Measurements from ENCODE around the gene MSL1. TPM values are rescaled to one million over a fixed set of nuclear protein-coding genes. Genes with fewer than 3 reads are reported as not detected.

MSL1 gene
- total RNA-seq, 2 donors from 2014 or later: 77.0 to 81.0 TPM

DNA sequence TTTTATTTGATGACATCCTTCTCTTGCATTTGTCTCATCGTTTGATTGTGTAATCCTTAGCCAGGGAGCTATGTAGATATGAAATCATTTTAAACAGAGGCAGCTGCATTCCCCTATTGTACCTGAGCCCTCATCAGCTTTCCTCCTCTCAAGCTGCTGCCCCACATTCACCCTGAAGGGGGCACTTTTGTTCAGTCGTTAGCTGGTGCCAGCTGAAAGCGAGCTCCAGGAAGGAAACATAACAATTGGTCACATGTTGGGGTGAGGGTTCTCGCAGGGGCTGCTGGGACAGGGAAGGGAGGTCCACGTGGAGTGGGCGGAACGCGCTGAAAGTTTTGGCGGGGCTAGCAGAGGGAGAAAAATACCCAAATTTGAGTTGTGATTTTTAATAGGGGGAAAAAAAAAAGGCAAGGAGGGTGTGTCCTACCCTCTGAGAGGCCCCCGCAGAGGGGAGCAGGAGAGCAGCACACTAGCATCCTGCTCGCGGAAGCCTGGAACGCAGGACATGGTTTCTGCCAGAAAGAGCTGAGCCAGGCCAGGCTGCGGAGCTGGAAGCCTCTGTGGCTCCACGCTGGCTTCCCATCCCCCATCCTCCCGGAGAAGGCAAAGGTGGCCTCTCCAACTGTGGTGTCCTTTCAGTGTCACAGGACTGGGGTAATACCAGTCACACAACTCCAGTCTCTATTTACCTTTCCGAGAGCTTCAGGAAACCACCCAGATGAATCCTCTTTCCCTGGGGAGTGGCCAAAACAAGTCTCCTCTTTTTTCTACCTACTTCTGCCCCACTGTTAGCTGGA lies 8.5 kb upstream of the MSL1 start:
- Histone ChIP-seq H3K36me3 (no peaks in the 10 kb centered on the region), H3K4me3 (peak overlapping the region; percentile 36), H3K27ac (peak overlapping the region; percentile 93), H3K9ac (ENCODE audit: low read depth in 2 of 2, low read length in 2 of 2) (peak overlapping the region; percentile 58 to 66), H3K4me1 (peaks cover 37% of the 10 kb centered on the region), H3K9me3 (no peaks in the 10 kb centered on the region), H3K27me3 (no peaks in the 10 kb centered on the region)
- peak; percentile 98 for DNase-seq
- intact Hi-C loops (cut with DNase I): loop anchor here (5.0 kb wide), 2 partner anchors 51 to 54 kb away; partner anchors contain the start of gene THRA
- TF ChIP-seq, protein P1, sequence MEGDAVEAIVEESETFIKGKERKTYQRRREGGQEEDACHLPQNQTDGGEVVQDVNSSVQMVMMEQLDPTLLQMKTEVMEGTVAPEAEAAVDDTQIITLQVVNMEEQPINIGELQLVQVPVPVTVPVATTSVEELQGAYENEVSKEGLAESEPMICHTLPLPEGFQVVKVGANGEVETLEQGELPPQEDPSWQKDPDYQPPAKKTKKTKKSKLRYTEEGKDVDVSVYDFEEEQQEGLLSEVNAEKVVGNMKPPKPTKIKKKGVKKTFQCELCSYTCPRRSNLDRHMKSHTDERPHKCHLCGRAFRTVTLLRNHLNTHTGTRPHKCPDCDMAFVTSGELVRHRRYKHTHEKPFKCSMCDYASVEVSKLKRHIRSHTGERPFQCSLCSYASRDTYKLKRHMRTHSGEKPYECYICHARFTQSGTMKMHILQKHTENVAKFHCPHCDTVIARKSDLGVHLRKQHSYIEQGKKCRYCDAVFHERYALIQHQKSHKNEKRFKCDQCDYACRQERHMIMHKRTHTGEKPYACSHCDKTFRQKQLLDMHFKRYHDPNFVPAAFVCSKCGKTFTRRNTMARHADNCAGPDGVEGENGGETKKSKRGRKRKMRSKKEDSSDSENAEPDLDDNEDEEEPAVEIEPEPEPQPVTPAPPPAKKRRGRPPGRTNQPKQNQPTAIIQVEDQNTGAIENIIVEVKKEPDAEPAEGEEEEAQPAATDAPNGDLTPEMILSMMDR (IDR thresholded peaks at IDR 0.05): peak; percentile 76

DNA sequence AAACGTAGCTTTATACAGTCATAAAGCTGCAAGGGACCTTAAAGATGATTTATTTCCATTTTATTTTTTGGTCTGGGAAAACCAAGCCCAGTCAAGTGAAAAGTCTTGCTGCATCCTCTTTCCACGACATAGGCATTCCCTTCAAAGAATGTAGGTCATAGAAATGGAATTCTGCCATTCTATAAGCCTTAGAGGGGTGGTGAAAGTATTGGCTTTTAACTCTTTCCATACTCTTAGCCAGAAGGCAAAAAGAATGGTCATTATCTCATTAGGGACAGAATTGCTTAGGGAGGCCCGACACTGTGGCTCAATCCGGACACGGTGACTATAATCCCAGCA lies 7.9 kb upstream of the MSL1 start:
- intact Hi-C loops (cut with DNase I): loop anchor here (5.0 kb wide), 2 partner anchors 52 to 53 kb away; partner anchors contain the start of gene THRA
- peak overlapping the region; percentile 57 to 66 for H3K9ac ChIP-seq (ENCODE audit: low read depth in 2 of 2, low read length in 2 of 2)

DNA sequence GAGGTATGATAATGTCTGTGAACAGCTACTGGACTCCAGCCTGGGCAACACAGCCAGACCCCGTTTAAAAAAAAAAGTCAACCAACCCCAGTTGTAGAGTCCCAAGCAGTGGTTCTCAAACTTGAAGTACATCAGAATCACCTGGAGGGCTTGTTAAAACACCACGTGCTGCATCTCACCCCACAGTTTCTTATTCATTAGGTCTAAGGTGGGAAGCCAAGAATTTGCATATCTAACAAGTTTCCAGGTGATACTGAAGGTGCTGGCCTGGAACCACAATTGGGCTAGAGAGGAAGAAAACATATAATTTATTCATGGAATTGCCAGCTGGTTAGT lies 6.7 kb upstream of the MSL1 start:
- H3K36me3 ChIP-seq: no peaks in the 10 kb centered on the region
- TF ChIP-seq, protein P1 (IDR thresholded peaks at IDR 0.05): no peak
- H3K4me3 ChIP-seq: no peak overlapping the region
- H3K27me3 ChIP-seq: no peaks in the 10 kb centered on the region
- intact Hi-C loops (cut with DNase I): no loop called here
- H3K4me1 ChIP-seq: peaks cover 32% of the 10 kb centered on the region
- H3K9ac ChIP-seq (ENCODE audit: low read depth in 2 of 2, low read length in 2 of 2): no peak overlapping the region
- no peaks in the 10 kb centered on the region for H3K9me3 ChIP-seq
- no peak for DNase-seq
- H3K27ac ChIP-seq: no peak overlapping the region

More for the DNA sequence above, 7.9 kb upstream of the MSL1 start:
- peak overlapping the region; percentile 93 for H3K27ac ChIP-seq
- no peak for DNase-seq
- H3K4me3 ChIP-seq: peak overlapping the region; percentile 36
- H3K9me3 ChIP-seq: no peaks in the 10 kb centered on the region
- TF ChIP-seq, protein P1 (IDR thresholded peaks at IDR 0.05): no peak
- H3K27me3 ChIP-seq: no peaks in the 10 kb centered on the region
- no peaks in the 10 kb centered on the region for H3K36me3 ChIP-seq
- peaks cover 36% of the 10 kb centered on the region for H3K4me1 ChIP-seq

DNA sequence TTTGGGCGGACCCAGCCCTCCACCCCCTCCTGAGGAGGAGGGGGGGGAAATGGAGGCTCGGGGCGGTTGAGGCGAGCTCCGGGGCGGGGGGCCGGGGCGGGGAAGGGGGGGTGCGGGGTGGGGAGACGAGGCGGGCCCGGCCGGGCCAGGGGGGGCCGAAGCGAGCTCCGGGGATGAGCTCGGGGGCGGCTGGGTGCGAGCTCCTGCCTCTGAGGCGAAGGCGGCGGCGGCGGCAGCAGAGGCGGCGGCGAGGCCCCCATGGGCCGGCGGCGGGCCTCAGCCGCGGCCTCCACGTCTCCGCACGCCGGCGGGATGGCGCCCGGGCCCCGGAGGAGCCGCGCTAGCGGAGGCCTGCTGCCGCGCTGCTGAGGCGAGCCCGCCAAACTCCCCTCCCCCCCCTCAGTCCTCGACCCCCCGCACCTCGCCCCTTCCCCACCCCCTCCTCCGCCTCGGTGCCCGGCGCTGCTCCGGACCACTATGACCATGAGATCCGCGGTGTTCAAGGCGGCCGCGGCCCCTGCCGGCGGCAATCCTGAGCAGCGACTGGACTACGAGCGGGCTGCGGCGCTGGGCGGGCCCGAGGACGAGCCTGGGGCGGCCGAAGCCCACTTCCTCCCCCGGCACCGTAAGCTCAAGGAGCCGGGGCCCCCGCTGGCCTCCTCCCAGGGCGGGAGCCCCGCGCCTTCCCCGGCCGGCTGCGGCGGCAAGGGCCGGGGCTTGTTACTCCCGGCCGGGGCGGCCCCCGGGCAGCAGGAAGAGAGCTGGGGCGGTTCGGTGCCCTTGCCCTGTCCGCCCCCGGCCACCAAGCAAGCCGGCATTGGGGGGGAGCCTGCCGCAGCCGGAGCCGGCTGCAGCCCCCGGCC lies 596 bp downstream of the MSL1 start:
- no peaks in the 10 kb centered on the region for H3K4me1 ChIP-seq
- DNase-seq: peak; percentile 43
- H3K9me3 ChIP-seq: no peaks in the 10 kb centered on the region
- H3K36me3 ChIP-seq: no peaks in the 10 kb centered on the region
- H3K27ac ChIP-seq: peak overlapping the region; percentile 96
- TF ChIP-seq, protein P1 (IDR thresholded peaks at IDR 0.05): no peak
- H3K9ac ChIP-seq (ENCODE audit: low read depth in 2 of 2, low read length in 2 of 2): peak overlapping the region; percentile 97 to 100
- no peaks in the 10 kb centered on the region for H3K27me3 ChIP-seq
- peak overlapping the region; percentile 100 for H3K4me3 ChIP-seq
- intact Hi-C loops (cut with DNase I): no loop called here

DNA sequence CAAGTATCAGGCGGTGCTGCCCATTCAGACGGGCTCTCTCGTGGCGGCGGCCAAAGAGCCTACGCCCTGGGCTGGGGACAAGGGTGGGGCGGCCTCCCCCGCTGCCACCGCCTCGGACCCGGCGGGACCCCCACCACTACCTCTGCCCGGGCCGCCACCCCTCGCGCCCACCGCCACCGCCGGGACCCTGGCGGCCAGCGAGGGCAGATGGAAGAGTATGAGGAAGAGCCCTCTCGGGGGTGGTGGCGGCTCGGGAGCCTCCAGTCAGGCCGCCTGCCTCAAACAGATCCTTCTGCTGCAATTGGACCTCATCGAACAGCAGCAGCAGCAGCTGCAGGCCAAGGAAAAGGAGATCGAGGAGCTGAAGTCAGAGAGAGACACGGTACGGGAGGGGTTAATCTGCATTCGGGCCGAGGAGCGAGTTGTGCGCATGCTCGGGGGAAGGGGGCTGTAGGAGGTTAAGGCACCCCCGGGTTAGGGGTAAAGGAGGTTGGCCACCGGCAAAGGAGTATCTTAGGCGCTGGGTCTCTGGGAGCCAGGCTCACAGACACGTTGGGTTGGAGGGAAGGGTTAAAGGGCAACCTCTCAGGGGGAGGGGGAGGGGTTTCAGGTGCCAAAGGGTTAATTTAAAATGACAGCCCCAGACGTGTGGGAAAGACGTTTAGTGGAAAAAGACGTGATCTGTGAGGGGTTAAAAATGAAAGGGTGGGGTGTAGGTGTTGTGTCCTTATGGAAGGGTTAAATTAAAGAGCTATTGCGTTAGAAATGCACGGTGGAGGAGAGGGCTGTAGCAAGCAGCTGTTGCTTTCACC lies 1.4 kb downstream of the MSL1 start:
- Histone ChIP-seq H3K36me3 (no peaks in the 10 kb centered on the region), H3K4me3 (peak overlapping the region; percentile 100), H3K27ac (peak overlapping the region; percentile 96), H3K4me1 (no peaks in the 10 kb centered on the region), H3K9ac (ENCODE audit: low read depth in 2 of 2, low read length in 2 of 2) (peak overlapping the region; percentile 97 to 100), H3K27me3 (no peaks in the 10 kb centered on the region), H3K9me3 (no peaks in the 10 kb centered on the region)
- intact Hi-C loops (cut with DNase I): no loop called here
- TF ChIP-seq, protein P1 (IDR thresholded peaks at IDR 0.05): no peak
- peak; percentile 73 for DNase-seq

All from colonic mucosa (tissue), 4 donors.